SK-N-SH (cell line): ENCODE results near the gene PI4K2B. TPM values are rescaled to one million over a fixed set of nuclear protein-coding genes. Genes with fewer than 3 reads are reported as not detected.
A peak's percentile ranks its signal among the peaks of the same experiment; 100 is the strongest.

Experiments used
- CTCF ChIA-PET: fragments of 300-600, 350-600 bp; formaldehyde crosslinking; extraction: SDS; loops from one replicate; lab custom pipeline; 2021; lab: Yijun Ruan, JAX
- POLR2A ChIA-PET: fragments of 350-600 bp; sonication (Branson Sonifier 250); formaldehyde crosslinking; extraction: SDS; loops from one replicate; lab custom pipeline; 2020; ENCODE audit warnings: antibody characterized with exemption, inconsistent platforms; lab: Yijun Ruan, JAX
- DNase-seq: peaks from one replicate; pipeline ENCODE4 v3.0.0; 2012
- H2AFZ ChIP-seq: fragments of 200-600 bp; sonication (generic); 2 replicates; pipeline ENCODE4 v1.8.1; 2016; ENCODE audit warnings: antibody characterized with exemption, mild to moderate bottlenecking, low read depth
- H3F3A ChIP-seq: fragments of 200-600 bp; sonication (generic); replicated peaks from 2 replicates; pipeline ENCODE3; 2016; ENCODE audit warnings: antibody characterized with exemption, mild to moderate bottlenecking; ENCODE audit not compliant: insufficient read depth
- H3K27ac ChIP-seq, 2 experiments: fragments of 200-500 bp in 1 of 2; fragments of 200-600 bp in 1 of 2; sonication (Bioruptor generic) in 1 of 2; sonication (generic), shearing (Covaris generic) in 1 of 2; 2 replicates each; pipeline versions ENCODE4 v1.5.1 to v1.6.1; 2014 to 2016; ENCODE audit warnings: low read depth in 2 of 2, inconsistent platforms in 1 of 2, low read length in 1 of 2, mild to moderate bottlenecking in 1 of 2, mixed read lengths in 1 of 2
- H3K27me3 ChIP-seq: fragments of 200-600 bp; sonication (generic), shearing (Covaris generic); 2 replicates; pipeline ENCODE4 v1.6.1; 2016; ENCODE audit warnings: mixed run types; ENCODE audit not compliant: insufficient read depth
- H3K36me3 ChIP-seq, 2 experiments: fragments of 200-500 bp in 1 of 2; fragments of 200-600 bp in 1 of 2; sonication (Bioruptor generic) in 1 of 2; sonication (generic) in 1 of 2; replicated peaks in 1 of 2; 2 replicates each; pipeline versions ENCODE3 to v1.5.1; 2014 to 2016; ENCODE audit warnings: low read length in 1 of 2, mild to moderate bottlenecking in 1 of 2; ENCODE audit not compliant: insufficient read depth in 2 of 2, control insufficient read depth in 1 of 2
- H3K4me1 ChIP-seq, 2 experiments: fragments of 200-500 bp in 1 of 2; fragments of 200-600 bp in 1 of 2; sonication (Bioruptor generic) in 1 of 2; sonication (generic), shearing (Covaris generic) in 1 of 2; 2 replicates each; pipeline versions ENCODE4 v1.5.1 to v1.6.1; 2014 to 2016; ENCODE audit warnings: low read depth in 1 of 2, low read length in 1 of 2, mixed run types in 1 of 2; ENCODE audit not compliant: insufficient read depth in 2 of 2, control insufficient read depth in 1 of 2
- H3K4me2 ChIP-seq: fragments of 200-600 bp; sonication (generic), shearing (Covaris generic); 2 replicates; pipeline ENCODE4 v1.6.1; 2017; ENCODE audit warnings: mixed run types
- H3K4me3 ChIP-seq, 2 experiments: fragments of 200-500 bp in 1 of 2; fragments of 200-600 bp in 1 of 2; sonication (Bioruptor generic) in 1 of 2; sonication (generic), shearing (Covaris generic) in 1 of 2; 2 replicates each; pipeline versions ENCODE4 v1.5.1 to v1.8.1; 2014 to 2016; ENCODE audit warnings: low read depth in 2 of 2, inconsistent platforms in 1 of 2, low read length in 1 of 2, mild to moderate bottlenecking in 1 of 2, mixed read lengths in 1 of 2, moderate library complexity in 1 of 2
- H3K79me2 ChIP-seq: fragments of 200-600 bp; sonication (generic); 2 replicates; pipeline ENCODE4 v1.8.1; 2017; ENCODE audit warnings: mild to moderate bottlenecking; ENCODE audit not compliant: insufficient read depth
- H3K9ac ChIP-seq: fragments of 200-600 bp; sonication (generic); 2 replicates; pipeline ENCODE4 v1.6.1; 2017; ENCODE audit warnings: mixed run types
- H3K9me2 ChIP-seq: fragments of 200-600 bp; sonication (generic); 2 replicates; pipeline ENCODE4 v1.6.1; 2017; ENCODE audit warnings: mixed run types
- H3K9me3 ChIP-seq: fragments of 200-600 bp; sonication (generic); 2 replicates; pipeline ENCODE4 v1.6.1; 2017; ENCODE audit warnings: mixed run types, mild to moderate bottlenecking, moderate library complexity
- H4K20me1 ChIP-seq: fragments of 200-600 bp; sonication (generic); 2 replicates; pipeline ENCODE4 v1.6.1; 2017; ENCODE audit warnings: mild to moderate bottlenecking, mixed run types; ENCODE audit not compliant: insufficient read depth
- EP300 ChIP-seq, 2 experiments: IDR thresholded peaks; 2 replicates each; pipeline versions ENCODE4 v1.4.0 to v1.6.1; 2012; ENCODE audit warnings: borderline replicate concordance in 1 of 2, low read depth in 1 of 2, low read length in 1 of 2
- FOXM1 ChIP-seq: IDR thresholded peaks from 2 replicates; pipeline ENCODE4 v1.4.0; 2012; ENCODE audit warnings: low read depth, mild to moderate bottlenecking
- GATA2 ChIP-seq: sonication (generic); formaldehyde crosslinking; IDR thresholded peaks from 2 replicates; pipeline ENCODE4 v1.5.0; 2020; ENCODE audit warnings: mild to moderate bottlenecking, missing genetic modification reagents
- MEF2A ChIP-seq: IDR thresholded peaks from 2 replicates; pipeline ENCODE4 v1.4.0; 2012; ENCODE audit warnings: low read depth, borderline replicate concordance
- NFIC ChIP-seq: IDR thresholded peaks from 2 replicates; pipeline ENCODE4 v1.4.0; 2012; ENCODE audit warnings: borderline replicate concordance
- POLR2AphosphoS5 ChIP-seq: IDR thresholded peaks from 2 replicates; pipeline ENCODE4 v1.6.1; 2012; ENCODE audit warnings: low read depth, low read length
- SIN3A ChIP-seq: IDR thresholded peaks from 2 replicates; pipeline ENCODE4 v1.6.1; 2012; ENCODE audit warnings: low read depth, mild to moderate bottlenecking, low read length, moderate library complexity, borderline replicate concordance
- SMC3 ChIP-seq: IDR thresholded peaks from 2 replicates; pipeline ENCODE4 v1.6.1; 2012; ENCODE audit warnings: low read depth, low read length, improper control_type of control experiment
- TAF1 ChIP-seq: IDR thresholded peaks from 2 replicates; pipeline ENCODE4 v1.6.1; 2012; ENCODE audit warnings: low read depth, mild to moderate bottlenecking, low read length, moderate library complexity, borderline replicate concordance
- TCF12 ChIP-seq: IDR thresholded peaks from 2 replicates; pipeline ENCODE4 v1.4.0; 2012
- USF1 ChIP-seq: IDR thresholded peaks from 2 replicates; pipeline ENCODE4 v1.4.0; 2012; ENCODE audit warnings: low read depth, borderline replicate concordance
- YY1 ChIP-seq: IDR thresholded peaks from 2 replicates; pipeline ENCODE4 v1.4.0; 2012; ENCODE audit warnings: low read depth, mild to moderate bottlenecking
- WGBS: methylation state at CpG from one replicate; pipeline ENCODE4 v1.1.6; 2017; ENCODE audit warnings: low lambda C conversion rate; 5-methylcytosine and 5-hydroxymethylcytosine counted together
- polyA plus RNA-seq, 3 experiments: library from polyadenylated mRNA; depleted of rRNA; stranded (reverse); fragments of >200 nt; gene quantifications; 2 replicates each; pipeline ENCODE4 v1.2.3, GENCODE V29; 2012
- TF ChIP-seq, protein P1 (sequence below): fragments of 150-350 bp; IDR thresholded peaks from 2 replicates; pipeline ENCODE4 v1.6.1; 2017; ENCODE audit warnings: antibody characterized with exemption, low read length, low read depth, borderline replicate concordance

Gene PI4K2B
- polyA plus RNA-seq, 1 of the 3 experiments (the other 2 are of a cell fraction), result 3.1 TPM

GRCh38 chr4:25215511-25215910 lies 18.3 kb upstream of the PI4K2B start:
- H4K20me1 ChIP-seq, result no peaks in the 10 kb centered on the region
- H3K4me2 ChIP-seq, result no peak overlapping the region
- H3K79me2 ChIP-seq, result no peaks in the 10 kb centered on the region
- no peaks in the 10 kb centered on the region for H3F3A ChIP-seq
- no peaks in the 10 kb centered on the region for H3K9me2 ChIP-seq
- 43% methylated on average over 1 of the region's 1 CpG for WGBS
- no peak overlapping the region for H3K27ac ChIP-seq
- no peak overlapping the region for H3K4me3 ChIP-seq
- ChIA-PET CTCF (no interaction called here), POLR2A (no interaction called here)
- H3K36me3 ChIP-seq, result no peaks in the 10 kb centered on the region
- no peaks in the 10 kb centered on the region for H3K27me3 ChIP-seq
- H3K9me3 ChIP-seq, result no peaks in the 10 kb centered on the region
- H3K4me1 ChIP-seq, result no peaks in the 10 kb centered on the region
- TF ChIP-seq MEF2A (no peak), SMC3 (no peak), GATA2 (CRISPR knock-in tag) (no peak), YY1 (no peak), EP300 (IDR thresholded peaks at IDR 0.05; ENCODE audit: borderline replicate concordance in 1 of 2, low read depth in 1 of 2, low read length in 1 of 2) (no peak), TCF12 (no peak), NFIC (no peak), TAF1 (no peak), FOXM1 (no peak), POLR2AphosphoS5 (no peak)
- TF ChIP-seq, protein P1, sequence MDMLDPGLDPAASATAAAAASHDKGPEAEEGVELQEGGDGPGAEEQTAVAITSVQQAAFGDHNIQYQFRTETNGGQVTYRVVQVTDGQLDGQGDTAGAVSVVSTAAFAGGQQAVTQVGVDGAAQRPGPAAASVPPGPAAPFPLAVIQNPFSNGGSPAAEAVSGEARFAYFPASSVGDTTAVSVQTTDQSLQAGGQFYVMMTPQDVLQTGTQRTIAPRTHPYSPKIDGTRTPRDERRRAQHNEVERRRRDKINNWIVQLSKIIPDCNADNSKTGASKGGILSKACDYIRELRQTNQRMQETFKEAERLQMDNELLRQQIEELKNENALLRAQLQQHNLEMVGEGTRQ, result no peak
- TF ChIP-seq, all 33 proteins: peak for 0
- Histone ChIP-seq H3K9ac (no peak overlapping the region), H2AFZ (no peak overlapping the region)
- no peak for DNase-seq

GRCh38 chr4:25221377-25221776 lies 12.5 kb upstream of the PI4K2B start:
- Histone ChIP-seq H3K9ac (no peak overlapping the region), H2AFZ (no peak overlapping the region), H3K4me3 (no peak overlapping the region), H3K27me3 (no peaks in the 10 kb centered on the region), H4K20me1 (no peaks in the 10 kb centered on the region), H3K4me1 (no peaks in the 10 kb centered on the region), H3K9me2 (no peaks in the 10 kb centered on the region), H3F3A (no peaks in the 10 kb centered on the region), H3K9me3 (0 out of 2 replicates have a peak, but pooled peaks cover 4% of the 10 kb centered on the region), H3K36me3 (no peaks in the 10 kb centered on the region), H3K27ac (no peak overlapping the region), H3K4me2 (no peak overlapping the region), H3K79me2 (no peaks in the 10 kb centered on the region)
- 85% methylated on average over 1 of the region's 1 CpG for WGBS
- CTCF ChIA-PET, result no interaction called here
- DNase-seq, result no peak
- POLR2A ChIA-PET, result no interaction called here
- TF ChIP-seq POLR2AphosphoS5 (no peak), SIN3A (no peak)

DNA sequence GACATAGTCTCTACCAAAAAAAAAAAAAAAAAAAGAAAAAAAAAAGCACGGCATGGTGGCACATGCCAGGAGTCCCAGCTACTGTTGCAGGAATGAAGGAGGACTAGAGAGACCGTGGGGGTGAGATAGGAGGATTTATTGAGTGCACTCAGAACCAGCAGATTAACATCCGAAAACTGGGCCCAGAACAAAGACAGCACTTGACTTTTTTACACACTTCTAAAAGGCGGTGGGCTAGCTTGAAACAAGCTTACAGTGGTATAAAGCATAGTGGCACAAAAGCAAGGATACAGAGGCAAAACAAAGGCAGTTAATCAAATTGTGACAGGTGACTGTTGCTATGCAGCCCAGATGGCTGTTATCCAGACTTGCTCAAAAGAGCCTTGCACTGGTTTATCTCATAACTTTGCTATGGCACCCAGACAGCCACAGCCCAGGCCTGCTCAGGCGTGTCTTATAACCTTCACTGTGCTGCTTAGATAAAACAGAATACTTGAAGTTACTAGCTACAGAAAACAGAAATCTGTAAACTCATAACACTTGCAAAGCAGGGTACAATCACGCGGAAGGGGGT lies 9.9 kb upstream of the PI4K2B start:
- Histone ChIP-seq H3K9me3 (0 out of 2 replicates have a peak, but pooled peaks cover 8% of the 10 kb centered on the region), H3K9me2 (no peaks in the 10 kb centered on the region), H4K20me1 (no peaks in the 10 kb centered on the region), H3K36me3 (no peaks in the 10 kb centered on the region), H3K27ac (no peak overlapping the region), H3F3A (no peaks in the 10 kb centered on the region), H3K9ac (no peak overlapping the region), H3K79me2 (no peaks in the 10 kb centered on the region), H3K4me1 (no peaks in the 10 kb centered on the region), H3K4me2 (no peak overlapping the region), H3K27me3 (no peaks in the 10 kb centered on the region), H3K4me3 (no peak overlapping the region), H2AFZ (no peak overlapping the region)
- POLR2A ChIA-PET, result no interaction called here
- DNase-seq, result no peak
- 37% methylated on average over 7 of the region's 7 CpGs for WGBS
- TF ChIP-seq YY1 (0 out of 2 replicates have a peak, but pooled peaks have one; percentile 16), USF1 (peak; percentile 38; the same call in 1 of the 2 replicates), MEF2A (no peak)
- CTCF ChIA-PET, result interaction anchor here (1.6 kb wide), 1 partner anchor 12 kb away, joined by 3 read pairs; no protein-coding TSS in a partner anchor
